GM12872 (cell line): ENCODE data around the gene CCP110.

Source experiments
- CTCF ChIP-seq: IDR thresholded peaks from 3 replicates; pipeline ENCODE4 v1.5.1; 2011; ENCODE audit warnings: low read depth, mild to moderate bottlenecking, low read length, moderate library complexity; ENCODE audit not compliant: insufficient read depth

CCP110 gene

DNA sequence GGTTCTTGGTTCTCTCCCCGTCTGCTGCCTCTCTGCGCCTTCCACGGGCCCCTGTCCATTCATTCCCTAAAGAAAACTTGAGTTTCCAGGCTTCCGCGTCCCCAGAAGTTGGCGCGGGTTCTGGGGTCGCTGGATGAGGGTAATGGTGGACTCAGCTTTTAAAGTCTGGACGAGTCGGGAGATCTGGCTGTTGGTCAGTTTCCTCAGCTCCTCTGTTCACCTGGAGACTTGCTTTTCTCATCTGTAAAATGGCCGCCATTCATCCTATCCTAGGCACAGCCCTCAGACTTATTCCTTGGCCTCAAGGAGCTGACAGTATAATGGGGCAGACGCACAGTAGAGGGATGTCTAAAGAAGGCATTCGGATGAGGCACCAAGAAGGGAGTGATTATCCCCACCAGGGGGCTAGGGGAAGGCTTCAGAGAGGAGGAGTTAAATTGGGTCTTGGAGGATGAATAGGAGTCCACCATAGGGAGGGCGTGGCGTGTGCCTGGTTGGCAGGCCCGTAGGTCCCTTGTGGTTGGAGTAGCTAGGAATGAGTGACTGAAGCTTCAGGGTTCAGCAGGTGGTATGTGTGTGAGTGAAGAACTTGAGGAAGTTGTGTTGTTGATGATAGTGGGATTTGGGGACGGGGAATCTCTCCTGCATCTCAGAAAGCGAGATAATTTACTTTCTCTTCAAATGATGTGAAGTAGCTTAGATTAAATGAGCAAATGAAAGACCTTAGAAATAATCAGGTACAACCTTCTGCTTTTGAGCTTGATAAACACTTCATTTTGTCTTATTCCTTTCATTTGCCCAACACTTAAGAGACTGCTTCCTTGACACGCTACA lies 32.4 kb downstream of the CCP110 start:
- TF ChIP-seq CTCF: peak; percentile 11; the same call in 1 of the 3 replicates

- peak; percentile 53 for TF ChIP-seq CTCF
Measured at GRCh38 chr16:19559242-19559910, 35.6 kb downstream of the CCP110 start.

DNA sequence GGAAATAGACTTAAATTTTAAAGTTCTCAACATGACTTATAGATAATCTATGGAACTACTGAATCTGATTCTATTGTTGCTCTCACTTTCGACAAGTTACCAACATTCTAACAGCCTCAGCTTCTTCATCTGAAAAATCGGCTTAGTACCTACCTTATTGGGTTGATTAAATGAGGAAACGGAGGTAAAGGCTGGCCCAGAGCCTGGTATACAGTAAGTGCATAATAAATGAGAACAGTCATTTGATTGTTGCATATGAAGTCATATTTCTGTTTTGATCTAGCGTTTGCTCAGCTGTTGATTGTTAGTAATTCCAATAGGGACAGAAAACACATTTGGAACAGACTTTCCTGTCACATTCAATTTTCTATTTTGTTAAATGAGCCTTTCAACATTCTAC lies 36.3 kb downstream of the CCP110 start:
- no peak for TF ChIP-seq CTCF

DNA sequence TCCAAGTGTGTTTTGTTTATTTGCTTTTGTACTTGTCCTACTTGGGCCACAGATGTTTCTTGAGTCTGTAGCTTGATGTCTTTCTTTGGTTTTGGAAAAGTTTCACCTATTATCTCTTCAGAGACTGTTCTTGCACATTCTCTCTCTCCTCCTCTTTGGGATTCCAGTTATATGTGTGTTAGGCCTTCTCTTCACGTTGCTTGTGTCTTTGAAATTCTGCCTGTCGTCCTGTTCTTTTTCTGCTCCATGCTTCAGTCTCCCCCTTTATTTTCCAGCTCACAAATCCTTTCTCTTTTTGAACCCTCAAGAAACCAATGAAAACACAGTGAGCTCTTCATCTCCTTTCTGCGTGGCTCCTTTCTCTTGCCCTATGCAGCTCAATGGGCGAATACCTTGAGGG lies 39.6 kb downstream of the CCP110 start:
- no peak for TF ChIP-seq CTCF

DNA sequence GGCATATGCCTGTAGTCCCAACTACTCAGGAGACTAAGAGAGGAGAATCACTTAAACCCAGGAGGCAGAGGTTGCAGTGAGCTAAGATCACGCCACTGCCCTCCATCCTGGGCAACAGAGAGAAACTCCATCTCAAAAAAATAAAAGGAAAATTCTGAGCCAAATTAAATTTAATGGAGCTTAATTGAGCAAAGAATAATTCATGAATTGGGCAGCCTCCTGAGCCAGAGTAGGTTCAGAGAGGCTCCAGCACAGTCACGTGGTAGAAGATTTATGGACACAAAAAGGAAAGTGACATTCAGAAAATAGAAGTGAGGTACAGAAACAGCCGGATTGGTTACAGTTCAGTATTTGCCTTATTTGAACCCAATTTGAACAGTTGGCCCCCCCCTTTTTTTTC lies 42.6 kb downstream of the CCP110 start:
- TF ChIP-seq CTCF: no peak

- no peak for TF ChIP-seq CTCF
Measured at GRCh38 chr16:19567560-19567959, 43.8 kb downstream of the CCP110 start.

GRCh38 chr16:19573997-19574396 lies 50.3 kb downstream of the CCP110 start:
- TF ChIP-seq CTCF: no peak
